A549 (cell line): ENCODE data around the gene FRMD8.

ENCODE experiments used
- CTCF ChIP-seq: fragments of >200 bp; sonication (Bioruptor Twin); formaldehyde crosslinking; IDR thresholded peaks from 3 replicates; pipeline ENCODE4 v1.5.1; 2016
- EP300 ChIP-seq, 2 experiments: fragments of >200 bp; sonication (Bioruptor Twin); formaldehyde crosslinking; IDR thresholded peaks; 2 replicates in 1 of 2; 3 replicates in 1 of 2; pipeline ENCODE4 v1.6.1; 2016 to 2017
- MYC ChIP-seq: IDR thresholded peaks from 2 replicates; pipeline ENCODE4 v1.6.1; 2012; ENCODE audit warnings: mild to moderate bottlenecking, inconsistent platforms, low read length, improper control_type of control experiment, borderline replicate concordance
- NFE2L2 ChIP-seq: fragments of 150-350 bp; conservative IDR thresholded peaks from 2 replicates; pipeline ENCODE4 v1.6.1; 2014; ENCODE audit warnings: low read length
- POLR2A ChIP-seq: IDR thresholded peaks from 2 replicates; pipeline ENCODE4 v1.6.1; 2012; ENCODE audit warnings: mild to moderate bottlenecking, low read length
- POLR2AphosphoS2 ChIP-seq: conservative IDR thresholded peaks from 2 replicates; pipeline ENCODE4 v1.6.1; 2012; ENCODE audit warnings: low read length, improper control_type of control experiment, inconsistent platforms
- REST ChIP-seq: fragments of 200-600 bp; sonication (generic); IDR thresholded peaks from 2 replicates; pipeline ENCODE4 v1.6.1; 2016; ENCODE audit warnings: antibody characterized with exemption, mild to moderate bottlenecking, moderate library complexity
- USF2 ChIP-seq: fragments of 450-650 bp; IDR thresholded peaks from 2 replicates; pipeline ENCODE4 v1.6.1; 2014; ENCODE audit warnings: antibody characterized with exemption

DNA sequence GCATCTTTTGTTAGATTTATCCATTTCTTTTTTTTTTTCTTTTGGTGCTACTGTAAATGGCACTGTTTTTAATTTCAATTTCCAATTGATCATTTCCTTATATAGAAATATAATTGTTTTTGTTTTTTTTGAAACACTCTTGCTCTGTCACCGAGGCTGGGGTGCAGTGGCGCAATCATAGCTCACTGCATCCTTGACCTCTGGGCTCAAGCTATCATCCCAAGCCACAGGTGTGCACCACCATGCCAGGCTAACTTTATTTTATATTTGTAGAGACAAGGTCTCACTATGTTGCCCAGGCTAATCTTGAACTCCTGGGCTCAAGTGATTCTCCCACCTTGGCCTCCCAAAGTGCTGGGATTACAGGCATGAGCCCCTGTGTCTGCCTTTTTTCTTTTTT is 16.4 kb downstream of the FRMD8 start:
- no peak for TF ChIP-seq MYC
- TF ChIP-seq USF2, result no peak
- no peak for TF ChIP-seq CTCF
- TF ChIP-seq POLR2A, result no peak
- no peak for TF ChIP-seq POLR2AphosphoS2
- no peak for TF ChIP-seq REST
- TF ChIP-seq EP300 (IDR thresholded peaks at IDR 0.05), result no peak
- no peak for TF ChIP-seq NFE2L2
